GM19463 (cell line): ENCODE results near the gene PRKAA2.

ENCODE experiments used
- ATAC-seq: cut with Tn5 transposase; IDR thresholded peaks from one replicate; pipeline ENCODE4 v1.9.1; 2021; ENCODE audit warnings: mild to moderate bottlenecking, moderate library complexity; ENCODE audit not compliant: unreplicated experiment

The PRKAA2 gene

DNA sequence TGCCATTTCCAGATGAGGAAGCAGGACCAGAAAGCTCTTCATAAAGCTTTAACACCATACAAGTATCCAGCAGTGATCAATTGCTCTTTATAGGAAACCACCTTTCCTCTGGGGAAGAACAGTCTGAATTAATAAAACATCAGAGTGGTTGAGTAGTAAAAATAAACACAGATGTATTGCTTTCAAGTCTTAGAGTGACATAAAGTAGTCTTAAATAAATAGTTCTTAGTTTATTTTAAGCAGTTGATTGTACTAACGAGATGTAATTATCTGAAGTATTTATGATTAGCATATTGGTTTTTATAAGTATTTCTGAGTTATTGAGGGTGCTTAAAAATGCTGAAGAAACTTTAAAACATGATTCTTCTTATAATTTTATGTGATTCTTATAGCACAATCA lies 67.0 kb downstream of the PRKAA2 start:
- no peak for ATAC-seq

DNA sequence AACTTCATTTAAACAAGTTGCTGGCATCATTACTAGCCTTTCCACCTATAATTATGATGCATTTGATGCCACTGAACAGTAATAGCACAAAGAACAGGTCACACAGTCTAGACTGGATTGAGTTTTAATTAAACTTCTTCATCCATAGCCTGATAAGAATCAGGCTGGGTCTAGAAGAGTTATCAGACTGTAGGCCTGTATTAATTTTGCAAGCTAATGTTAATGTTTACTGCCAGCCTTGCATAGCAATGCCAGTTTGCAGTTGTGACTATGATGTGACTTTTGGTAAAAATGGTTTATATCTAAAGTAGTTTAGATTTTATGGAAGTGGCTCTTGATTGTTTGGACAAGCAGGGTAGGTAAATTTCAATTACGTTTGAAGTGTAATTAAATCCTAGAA lies 68.0 kb downstream of the PRKAA2 start:
- ATAC-seq: no peak

- ATAC-seq: no peak
Observed at GRCh38 chr1:56715156-56715555, 70.0 kb downstream of the PRKAA2 start.

DNA sequence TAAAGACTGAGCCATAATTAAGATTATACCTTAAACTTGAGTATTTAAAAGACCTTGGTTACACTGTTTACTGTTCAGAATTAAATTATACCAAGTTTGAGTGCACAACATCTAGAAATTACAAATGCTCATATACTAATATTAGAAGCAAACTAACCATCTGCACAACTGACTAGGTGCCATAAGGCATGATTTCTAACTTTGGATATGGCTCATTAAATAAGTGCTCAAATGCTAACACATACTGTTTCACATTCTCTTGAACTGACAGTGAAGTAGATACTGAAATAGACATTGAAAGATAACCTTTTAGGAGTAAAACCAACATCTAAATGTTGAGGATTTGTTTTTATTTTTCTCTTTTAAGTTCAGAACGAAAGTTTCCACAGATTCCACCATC lies 74.1 kb downstream of the PRKAA2 start:
- ATAC-seq: no peak

DNA sequence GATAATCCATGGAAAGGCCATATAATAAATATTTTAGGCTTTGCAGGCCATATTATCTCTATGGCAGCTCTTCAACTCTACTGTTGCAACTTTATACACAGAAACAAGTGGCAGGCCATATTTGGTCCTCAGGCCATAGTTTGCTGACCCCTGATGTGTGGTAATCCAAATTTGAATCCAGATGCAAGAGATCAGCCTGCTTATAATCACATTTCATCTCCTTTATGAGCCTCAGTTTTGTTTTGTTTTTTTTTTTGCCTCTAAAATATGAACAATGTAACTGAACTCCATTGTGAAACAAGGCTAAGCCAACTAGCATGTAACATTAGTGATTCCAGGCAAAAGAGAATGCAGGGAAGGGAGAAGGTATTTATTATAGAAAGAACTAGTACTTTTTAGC lies 81.6 kb downstream of the PRKAA2 start:
- no peak for ATAC-seq

DNA sequence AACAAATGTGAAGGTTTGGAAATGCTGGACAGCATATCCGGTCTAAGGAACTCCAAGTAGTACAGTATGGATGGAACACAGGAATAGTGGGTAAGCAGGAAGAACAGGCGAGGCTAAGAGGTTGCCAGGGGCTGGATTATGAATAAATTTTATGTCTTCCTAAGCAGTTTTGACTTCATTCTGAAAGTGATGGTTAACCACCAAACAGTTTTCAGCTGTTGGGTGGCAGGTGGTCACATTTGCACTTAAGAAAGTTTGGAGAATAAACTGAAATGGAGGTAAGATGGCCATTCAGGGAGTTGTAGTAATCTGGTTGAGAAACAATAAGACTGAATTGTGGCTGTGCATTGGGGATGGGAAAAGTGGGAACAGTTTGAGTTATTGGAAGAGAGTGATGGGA lies 83.8 kb downstream of the PRKAA2 start:
- ATAC-seq: no peak

DNA sequence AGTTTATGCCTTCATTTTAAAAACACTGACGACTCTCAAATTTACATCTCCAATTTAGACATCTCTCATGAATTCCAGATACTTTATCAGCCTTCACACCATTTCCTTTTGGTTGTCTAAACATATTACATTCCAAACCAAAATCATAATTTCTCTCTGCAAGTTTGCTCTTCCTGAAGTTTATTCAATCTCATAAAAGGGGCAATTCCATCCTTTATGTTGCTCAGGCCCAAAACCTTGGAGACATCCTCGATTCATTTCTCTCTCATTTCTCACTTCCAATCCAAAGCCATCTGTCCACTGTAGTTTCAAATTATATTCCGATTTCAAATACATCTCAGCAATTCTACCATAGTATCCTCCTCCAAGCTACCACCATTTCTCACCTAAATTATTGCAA lies 100.1 kb downstream of the PRKAA2 start:
- no peak for ATAC-seq

GRCh38 chr1:56754708-56755479 lies 109.8 kb downstream of the PRKAA2 start:
- ATAC-seq: no peak

DNA sequence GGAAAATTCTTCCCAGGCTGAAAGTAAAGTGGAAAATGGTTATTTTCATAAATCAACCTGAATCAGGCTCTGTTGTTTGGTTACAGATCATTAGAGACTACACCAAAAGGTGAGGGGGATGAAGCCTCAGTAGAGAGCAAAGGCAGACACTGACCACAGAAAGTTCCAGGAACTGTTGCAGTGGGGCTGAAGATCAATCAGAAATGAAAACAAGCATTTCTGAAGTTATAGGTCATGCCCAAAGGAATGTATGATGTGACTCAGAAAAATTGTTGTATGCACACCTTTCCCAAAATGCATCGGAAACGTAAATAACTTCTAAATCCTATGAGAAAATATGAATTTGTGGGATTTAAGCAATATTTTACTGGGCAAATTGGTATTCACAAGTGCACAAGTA lies 110.8 kb downstream of the PRKAA2 start:
- ATAC-seq: no peak

- no peak for ATAC-seq
Observed at GRCh38 chr1:56758135-56758534, 113.0 kb downstream of the PRKAA2 start.

DNA sequence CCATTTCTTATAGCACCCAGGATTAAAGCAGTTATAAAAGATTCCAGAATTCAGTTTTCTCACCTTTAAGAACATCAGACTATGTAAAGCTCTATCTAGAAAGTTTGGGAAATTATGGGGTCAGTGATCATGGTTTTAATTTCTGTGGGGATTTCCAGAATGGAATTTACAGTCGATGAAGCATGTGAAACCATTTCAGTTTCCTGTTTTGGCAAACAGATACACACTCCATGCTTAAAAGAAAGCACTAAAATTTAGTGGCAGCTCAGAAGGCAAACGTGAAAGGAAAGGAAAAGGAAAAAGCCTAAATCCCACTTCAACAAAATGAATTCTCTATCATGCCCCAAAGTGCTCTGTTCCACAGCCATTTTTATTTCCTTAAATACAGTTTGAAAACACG lies 113.7 kb downstream of the PRKAA2 start:
- no peak for ATAC-seq
